Mucosa of descending colon (tissue), 3 donors: ENCODE data around the gene RPL31. TPM values are rescaled to one million over a fixed set of nuclear protein-coding genes. Genes with fewer than 3 reads are reported as not detected.

ENCODE experiments used
- ATAC-seq: fragments of 200-7000 bp; cut with Tn5 transposase; one replicate; pipeline ENCODE4 v1.9.1; 2020; ENCODE audit warnings: mild to moderate bottlenecking, moderate library complexity
- DNase-seq, 3 donors: peaks; one replicate each; pipeline ENCODE4 v3.0.0-alpha.2; 2020
- H3K36me3 ChIP-seq: fragments of 200-600 bp; one replicate; pipeline ENCODE4 v1.8.0; 2021; ENCODE audit warnings: low read depth, mild to moderate bottlenecking
- H3K4me1 ChIP-seq: fragments of 200-600 bp; one replicate; pipeline ENCODE4 v1.8.0; 2021; ENCODE audit warnings: low read depth, mild to moderate bottlenecking
- H3K4me3 ChIP-seq: fragments of 200-600 bp; one replicate; pipeline ENCODE4 v1.8.0; 2021; ENCODE audit warnings: mild to moderate bottlenecking
- H3K9me3 ChIP-seq: fragments of 200-600 bp; one replicate; pipeline ENCODE4 v1.8.0; 2021; ENCODE audit warnings: mild to moderate bottlenecking
- intact Hi-C, 2 donors: fragments of 100-400 bp; cut with DNase I in 1 of 2; cut with micrococcal nuclease in 1 of 2; formaldehyde crosslinking; loops; one replicate each; pipeline versions ENCODE4 v1.11.0 to v1.11.1; 2022; cut with DNase I, micrococcal nuclease
- total RNA-seq, 3 donors: library from RNA; stranded (reverse); fragmentation: NEBNext Ultra II Directional in 2 of 3; extraction: Animal tissue kit (Norgen Biotek cat#: 25700) in 2 of 3; gene quantifications; one replicate each; pipeline versions ENCODE4 v1.2.1 to v1.2.4, GENCODE V29; 2021 to 2023
- TF ChIP-seq, protein P1 (sequence below): fragments of 200-600 bp; IDR thresholded peaks from one replicate; pipeline ENCODE4 v1.8.0; 2022; ENCODE audit warnings: antibody characterized with exemption, mild to moderate bottlenecking
- donor health status: DM: no; HTN: no; CAD: no; lungs with moderate emphysema.
- donor health status: DM: no; HTN: no; CAD: no.
- donor health status: DM: no; HTN: yes; CAD: no.

Gene RPL31
- total RNA-seq, 3 donors from 2014 or later = 933 to 1,008 (median 1,005) TPM

DNA sequence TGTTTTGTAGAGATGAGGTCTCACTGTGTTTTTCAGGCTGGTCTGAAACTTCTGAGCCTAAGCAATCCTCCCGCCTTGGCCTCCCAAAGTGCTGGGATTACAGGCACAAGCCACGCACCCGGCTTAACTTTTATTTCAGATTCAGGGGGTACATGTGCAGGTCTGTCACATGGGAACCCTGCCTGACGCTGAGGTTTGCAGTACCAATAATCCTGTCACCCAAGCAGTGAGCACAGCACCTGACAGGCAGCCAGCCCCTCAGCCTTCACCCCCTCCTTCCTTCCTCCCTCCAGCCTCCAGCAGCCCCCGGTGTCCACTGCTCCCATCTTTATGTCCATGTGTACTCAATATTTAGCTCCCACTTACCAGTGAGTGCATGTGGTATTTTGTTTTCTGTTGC, 46.0 kb upstream of the RPL31 start:
- no peak for ATAC-seq
- intact Hi-C loops = no loop called here

DNA sequence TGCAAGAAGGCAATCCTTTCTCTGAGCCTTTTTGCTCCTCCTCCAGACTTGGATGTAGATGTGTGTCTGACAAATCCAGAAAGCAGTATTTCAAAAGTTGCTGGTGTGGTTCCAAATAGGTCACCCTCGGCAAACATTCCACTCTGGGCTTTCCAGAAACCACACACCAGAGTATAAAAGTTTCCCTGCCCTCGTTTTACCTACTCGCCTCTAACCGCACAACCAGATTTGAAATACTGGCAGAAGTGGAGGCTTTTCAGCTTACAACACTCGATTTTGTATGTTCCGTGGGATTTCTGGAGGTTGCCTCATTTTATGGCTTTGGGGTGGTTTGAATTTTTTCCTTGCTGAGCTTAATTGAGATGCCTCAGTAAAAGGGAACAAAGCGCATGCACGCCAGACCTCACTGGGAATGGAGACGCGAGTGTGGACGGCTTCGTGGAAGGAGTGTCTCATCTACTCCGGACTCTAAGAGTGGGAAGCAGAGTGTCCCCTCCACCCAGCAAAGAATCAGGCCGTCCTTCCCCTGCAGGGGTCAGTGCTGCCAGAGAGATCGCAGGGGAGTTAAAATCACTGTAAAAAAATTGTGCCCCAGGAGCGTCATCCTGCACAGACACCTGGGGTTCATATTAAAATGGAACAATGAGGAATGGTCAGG, 44.0 kb upstream of the RPL31 start:
- DNase-seq = no peak
- intact Hi-C loops = no loop called here
- H3K36me3 ChIP-seq = no peaks in the 10 kb centered on the region
- H3K4me1 ChIP-seq = no peaks in the 10 kb centered on the region
- peak; percentile 24 for ATAC-seq
- TF ChIP-seq, protein P1, sequence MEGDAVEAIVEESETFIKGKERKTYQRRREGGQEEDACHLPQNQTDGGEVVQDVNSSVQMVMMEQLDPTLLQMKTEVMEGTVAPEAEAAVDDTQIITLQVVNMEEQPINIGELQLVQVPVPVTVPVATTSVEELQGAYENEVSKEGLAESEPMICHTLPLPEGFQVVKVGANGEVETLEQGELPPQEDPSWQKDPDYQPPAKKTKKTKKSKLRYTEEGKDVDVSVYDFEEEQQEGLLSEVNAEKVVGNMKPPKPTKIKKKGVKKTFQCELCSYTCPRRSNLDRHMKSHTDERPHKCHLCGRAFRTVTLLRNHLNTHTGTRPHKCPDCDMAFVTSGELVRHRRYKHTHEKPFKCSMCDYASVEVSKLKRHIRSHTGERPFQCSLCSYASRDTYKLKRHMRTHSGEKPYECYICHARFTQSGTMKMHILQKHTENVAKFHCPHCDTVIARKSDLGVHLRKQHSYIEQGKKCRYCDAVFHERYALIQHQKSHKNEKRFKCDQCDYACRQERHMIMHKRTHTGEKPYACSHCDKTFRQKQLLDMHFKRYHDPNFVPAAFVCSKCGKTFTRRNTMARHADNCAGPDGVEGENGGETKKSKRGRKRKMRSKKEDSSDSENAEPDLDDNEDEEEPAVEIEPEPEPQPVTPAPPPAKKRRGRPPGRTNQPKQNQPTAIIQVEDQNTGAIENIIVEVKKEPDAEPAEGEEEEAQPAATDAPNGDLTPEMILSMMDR = no peak
- H3K4me3 ChIP-seq = no peak overlapping the region
- H3K9me3 ChIP-seq = no peaks in the 10 kb centered on the region

More for the DNA sequence above, 46.0 kb upstream of the RPL31 start:
- Histone ChIP-seq H3K4me3 (no peak overlapping the region), H3K36me3 (no peaks in the 10 kb centered on the region), H3K4me1 (no peaks in the 10 kb centered on the region), H3K9me3 (no peaks in the 10 kb centered on the region)
- DNase-seq = no peak
- TF ChIP-seq, protein P1 = no peak

DNA sequence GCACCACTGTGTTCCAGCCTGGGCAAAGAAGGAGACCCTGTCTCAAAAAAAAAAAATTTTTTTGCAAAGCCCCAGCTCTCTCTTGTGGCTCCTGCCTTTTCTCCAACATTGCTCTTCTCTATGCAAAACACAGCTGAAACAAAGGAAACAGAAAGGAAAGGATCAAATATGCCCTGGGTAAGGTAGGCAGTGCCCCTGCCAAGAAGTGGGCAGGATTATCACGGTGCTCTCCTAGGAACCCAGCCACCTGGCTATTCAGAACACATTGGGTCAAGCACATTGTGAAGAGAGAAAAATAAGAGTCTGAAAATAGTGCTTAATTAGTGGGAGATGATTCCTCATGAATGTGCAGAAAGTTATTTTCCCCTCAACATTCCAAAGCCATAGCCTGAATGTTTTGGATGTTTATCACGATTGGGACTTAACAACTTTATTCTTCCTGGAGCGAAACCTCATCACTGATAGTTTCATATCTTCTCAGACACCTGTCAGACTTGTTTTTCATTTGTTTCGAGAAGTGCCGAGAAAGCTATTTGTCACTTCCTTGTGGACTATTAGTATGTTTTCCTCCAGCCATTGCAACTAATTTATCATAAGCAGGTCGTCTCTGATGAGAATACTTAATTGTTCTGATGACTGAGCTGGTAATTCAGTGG, 42.7 kb upstream of the RPL31 start:
- DNase-seq (no peak), ATAC-seq (no peak)
- Histone ChIP-seq H3K4me3 (no peak overlapping the region), H3K4me1 (no peaks in the 10 kb centered on the region), H3K36me3 (no peaks in the 10 kb centered on the region), H3K9me3 (no peaks in the 10 kb centered on the region)
- intact Hi-C loops = no loop called here
- TF ChIP-seq, protein P1 = no peak

DNA sequence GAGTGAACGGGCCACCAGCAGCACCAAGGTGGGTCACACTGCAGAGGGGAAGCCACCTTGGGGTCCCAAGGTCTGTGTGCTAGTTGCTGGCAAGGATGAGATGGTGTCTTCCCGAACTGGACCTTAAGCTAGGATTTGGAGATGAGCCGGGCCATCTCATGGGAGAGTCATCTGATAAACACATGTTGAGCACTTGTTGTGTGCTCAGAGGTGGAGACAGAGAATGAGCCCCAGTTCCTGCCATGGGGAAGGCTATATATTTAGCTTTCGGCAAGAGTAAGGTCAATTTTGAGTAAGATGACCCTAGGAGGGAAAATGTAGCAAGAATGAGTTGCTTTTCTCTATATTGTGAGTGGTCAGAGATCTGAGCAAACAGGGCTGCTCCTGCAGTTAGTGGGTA, 41.4 kb upstream of the RPL31 start:
- DNase-seq (no peak), ATAC-seq (no peak)
- Histone ChIP-seq H3K36me3 (no peaks in the 10 kb centered on the region), H3K9me3 (no peaks in the 10 kb centered on the region), H3K4me3 (no peak overlapping the region), H3K4me1 (no peaks in the 10 kb centered on the region)
- TF ChIP-seq, protein P1 = no peak
- intact Hi-C loops = no loop called here

DNA sequence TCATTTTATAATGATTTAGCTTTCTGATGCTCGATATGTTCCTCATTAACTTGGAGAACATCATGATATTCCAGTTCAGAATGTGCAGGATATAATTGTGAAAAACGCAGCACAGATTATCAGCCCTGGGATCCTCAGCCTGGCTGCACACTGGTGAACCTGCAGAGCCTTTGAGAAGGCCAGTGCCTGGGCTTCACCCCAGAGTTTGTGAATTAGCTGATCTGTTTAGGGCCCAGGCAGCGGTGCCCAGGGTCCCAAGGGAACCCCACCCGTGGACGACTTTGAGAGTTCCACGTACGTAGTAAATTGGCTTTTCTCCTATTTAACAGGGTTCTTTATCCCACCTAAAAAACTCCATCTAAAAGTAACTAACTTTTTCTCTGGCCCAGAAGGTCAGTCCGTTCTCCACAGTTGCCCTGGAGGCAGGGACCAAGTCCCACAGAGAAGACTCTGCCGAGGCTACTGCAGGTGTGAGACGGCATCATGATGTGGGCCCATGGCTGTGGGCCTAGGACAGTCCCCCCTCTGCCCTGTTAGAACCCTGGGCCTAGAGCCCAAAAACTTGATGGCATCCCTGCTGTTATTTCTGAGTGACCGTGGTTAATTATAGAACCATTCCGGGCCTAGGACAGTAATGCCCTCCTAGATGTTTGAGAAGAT, 39.6 kb upstream of the RPL31 start:
- DNase-seq = no peak

More for the DNA sequence above, 39.6 kb upstream of the RPL31 start:
- intact Hi-C loops = no loop called here
- Histone ChIP-seq H3K4me1 (no peaks in the 10 kb centered on the region), H3K36me3 (no peaks in the 10 kb centered on the region), H3K9me3 (no peaks in the 10 kb centered on the region), H3K4me3 (no peak overlapping the region)
- TF ChIP-seq, protein P1 = no peak
- no peak for ATAC-seq
